ENCODE data around the gene AHCYL2.

AHCYL2 gene

DNA sequence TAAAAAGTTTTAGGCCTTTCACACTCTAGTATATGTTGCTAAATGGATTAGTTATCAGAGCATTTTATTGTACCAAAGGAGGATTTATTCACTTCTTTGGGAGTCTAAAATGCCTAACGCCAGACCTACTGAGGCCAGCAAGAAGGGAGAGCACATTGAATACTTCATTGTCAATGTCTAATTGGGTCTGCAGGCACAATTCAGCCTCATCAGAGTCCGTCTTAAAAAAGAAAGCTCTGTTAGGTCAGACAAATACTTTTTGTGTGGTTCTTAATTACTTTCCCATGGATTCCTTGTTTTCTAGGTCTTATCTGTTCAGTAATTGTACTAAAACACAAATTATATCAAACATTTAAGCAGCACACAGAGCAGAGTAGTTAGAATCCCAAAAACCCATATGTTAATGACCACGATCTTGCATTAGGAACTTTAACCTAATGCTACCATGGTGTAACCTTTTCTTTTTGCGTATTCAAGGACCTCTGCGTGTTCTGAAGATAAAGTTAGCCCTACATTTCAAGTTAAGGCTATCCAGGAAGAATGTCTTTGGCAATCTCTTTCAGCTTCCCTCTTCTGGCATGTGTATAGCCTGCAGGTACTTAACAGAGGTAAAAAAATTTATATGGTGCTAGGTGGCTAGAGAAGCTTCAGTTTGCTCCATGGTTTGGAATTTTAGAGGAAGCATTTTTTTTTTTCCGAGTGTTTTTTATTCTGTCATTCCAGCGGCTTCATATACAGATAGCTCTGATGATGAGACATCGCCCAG lies 163.7 kb downstream of the AHCYL2 start:
- no peak overlapping the region for H3K9ac ChIP-seq (ENCODE audit: low read depth in 1 of 2, low read length in 2 of 2)
- H3K27ac ChIP-seq (ENCODE audit: low read depth, low read length) = no peak overlapping the region
- no peaks in the 10 kb centered on the region for H3K27me3 ChIP-seq (ENCODE audit: control insufficient read depth in 1 of 2, insufficient read depth in 2 of 2, low read length in 2 of 2)
- H3K4me1 ChIP-seq (ENCODE audit: control insufficient read depth in 1 of 2, insufficient read depth in 2 of 2, low read length in 2 of 2) = no peaks in the 10 kb centered on the region
- H3K4me3 ChIP-seq (ENCODE audit: low read depth in 1 of 2, low read length in 2 of 2) = no peak overlapping the region
- H3K9me3 ChIP-seq (ENCODE audit: control insufficient read depth in 1 of 2, low read length in 2 of 2) = no peaks in the 10 kb centered on the region
- peaks cover 3 to 46% of the 10 kb centered on the region in 2 donors for H3K36me3 ChIP-seq (ENCODE audit: control insufficient read depth in 1 of 2, insufficient read depth in 2 of 2, low read length in 2 of 2)

DNA sequence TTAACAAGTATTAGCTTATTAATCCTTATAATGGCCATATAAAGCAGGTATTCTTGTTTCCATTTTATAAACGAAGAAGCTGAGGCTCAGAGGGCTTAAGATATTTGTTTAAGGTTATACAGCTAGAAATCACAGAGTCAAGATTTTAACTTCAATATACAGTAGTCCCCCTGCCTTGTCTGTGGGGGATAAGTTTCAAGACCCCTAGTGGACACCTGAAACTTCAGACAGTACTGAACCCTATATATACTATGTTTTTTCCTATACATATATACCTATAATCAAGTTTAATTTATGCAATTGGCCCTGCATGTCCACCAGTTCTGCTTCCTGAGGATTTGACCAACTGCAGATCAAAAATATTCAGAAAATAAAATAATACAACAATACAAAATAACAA lies 165.0 kb downstream of the AHCYL2 start:
- no peaks in the 10 kb centered on the region for H3K9me3 ChIP-seq (ENCODE audit: control insufficient read depth in 1 of 2, low read length in 2 of 2)
- no peak overlapping the region for H3K9ac ChIP-seq (ENCODE audit: low read depth in 1 of 2, low read length in 2 of 2)
- no peak overlapping the region for H3K27ac ChIP-seq (ENCODE audit: low read depth, low read length)

DNA sequence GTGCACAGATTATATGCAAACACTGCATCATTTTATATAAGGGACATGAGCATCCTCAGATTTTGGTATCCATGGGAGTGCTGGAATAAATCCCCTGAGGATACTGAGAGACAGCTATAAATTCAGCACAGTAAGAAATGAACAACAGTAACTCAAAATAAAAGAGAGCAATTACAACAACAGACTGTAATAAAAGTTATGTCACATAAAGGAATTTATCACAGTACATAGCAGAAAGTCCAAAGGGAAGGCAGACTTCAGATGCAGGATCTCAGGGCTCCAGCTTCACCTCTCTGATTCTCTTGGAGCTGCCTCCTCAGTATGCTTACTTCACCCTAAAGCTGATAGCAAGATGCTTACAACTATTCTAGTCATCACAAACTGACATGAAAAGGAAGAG lies 165.5 kb downstream of the AHCYL2 start:
- no peak overlapping the region for H3K27ac ChIP-seq (ENCODE audit: low read depth, low read length)

More for the DNA sequence above, 165.0 kb downstream of the AHCYL2 start:
- no peaks in the 10 kb centered on the region for H3K4me1 ChIP-seq (ENCODE audit: control insufficient read depth in 1 of 2, insufficient read depth in 2 of 2, low read length in 2 of 2)
- no peaks in the 10 kb centered on the region for H3K27me3 ChIP-seq (ENCODE audit: control insufficient read depth in 1 of 2, insufficient read depth in 2 of 2, low read length in 2 of 2)
- H3K36me3 ChIP-seq (ENCODE audit: control insufficient read depth in 1 of 2, insufficient read depth in 2 of 2, low read length in 2 of 2) = peaks cover 3 to 43% of the 10 kb centered on the region in 2 donors
- H3K4me3 ChIP-seq (ENCODE audit: low read depth in 1 of 2, low read length in 2 of 2) = no peak overlapping the region

DNA sequence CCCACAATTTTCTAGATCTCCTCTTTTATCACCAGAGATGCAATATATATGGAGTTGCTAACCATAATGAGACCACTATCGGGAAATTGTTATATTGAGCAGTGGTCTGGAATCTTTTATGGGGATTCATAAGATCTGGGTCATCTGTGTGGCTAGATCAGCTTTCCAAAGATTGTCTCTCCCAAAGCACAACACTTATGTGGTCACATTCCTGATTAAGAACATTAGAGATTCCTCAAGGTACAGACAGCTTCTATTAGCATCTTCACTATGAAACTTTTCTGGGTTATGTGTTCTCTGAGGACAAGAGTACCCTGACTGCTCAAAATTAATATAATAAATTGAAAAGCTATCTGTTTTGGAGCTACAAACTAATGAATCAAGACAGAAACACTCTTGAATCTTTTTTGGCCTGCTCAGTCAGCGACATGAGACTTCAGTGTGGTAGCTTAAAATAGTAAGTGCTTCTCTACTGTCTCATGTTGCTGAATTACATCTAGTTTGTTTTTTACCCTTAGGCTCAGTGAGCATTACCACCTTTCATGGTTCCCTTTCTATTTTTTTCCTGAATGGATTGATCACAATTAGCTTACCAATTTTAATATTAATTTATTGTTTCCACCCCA lies 166.8 kb downstream of the AHCYL2 start:
- H3K9ac ChIP-seq (ENCODE audit: low read depth in 1 of 2, low read length in 2 of 2) = no peak overlapping the region
- H3K27ac ChIP-seq (ENCODE audit: low read depth, low read length) = no peak overlapping the region
- H3K27me3 ChIP-seq (ENCODE audit: control insufficient read depth in 1 of 2, insufficient read depth in 2 of 2, low read length in 2 of 2) = no peaks in the 10 kb centered on the region
- H3K36me3 ChIP-seq (ENCODE audit: control insufficient read depth in 1 of 2, insufficient read depth in 2 of 2, low read length in 2 of 2) = peaks cover 3 to 51% of the 10 kb centered on the region in 2 donors
- no peaks in the 10 kb centered on the region for H3K9me3 ChIP-seq (ENCODE audit: control insufficient read depth in 1 of 2, low read length in 2 of 2)
- no peak overlapping the region for H3K4me3 ChIP-seq (ENCODE audit: low read depth in 1 of 2, low read length in 2 of 2)
- no peaks in the 10 kb centered on the region for H3K4me1 ChIP-seq (ENCODE audit: control insufficient read depth in 1 of 2, insufficient read depth in 2 of 2, low read length in 2 of 2)

More for the DNA sequence above, 165.5 kb downstream of the AHCYL2 start:
- Histone ChIP-seq H3K27me3 (ENCODE audit: control insufficient read depth in 1 of 2, insufficient read depth in 2 of 2, low read length in 2 of 2) (no peaks in the 10 kb centered on the region), H3K9ac (ENCODE audit: low read depth in 1 of 2, low read length in 2 of 2) (no peak overlapping the region), H3K9me3 (ENCODE audit: control insufficient read depth in 1 of 2, low read length in 2 of 2) (no peaks in the 10 kb centered on the region), H3K36me3 (ENCODE audit: control insufficient read depth in 1 of 2, insufficient read depth in 2 of 2, low read length in 2 of 2) (peaks cover 3 to 45% of the 10 kb centered on the region in 2 donors), H3K4me3 (ENCODE audit: low read depth in 1 of 2, low read length in 2 of 2) (no peak overlapping the region), H3K4me1 (ENCODE audit: control insufficient read depth in 1 of 2, insufficient read depth in 2 of 2, low read length in 2 of 2) (no peaks in the 10 kb centered on the region)

DNA sequence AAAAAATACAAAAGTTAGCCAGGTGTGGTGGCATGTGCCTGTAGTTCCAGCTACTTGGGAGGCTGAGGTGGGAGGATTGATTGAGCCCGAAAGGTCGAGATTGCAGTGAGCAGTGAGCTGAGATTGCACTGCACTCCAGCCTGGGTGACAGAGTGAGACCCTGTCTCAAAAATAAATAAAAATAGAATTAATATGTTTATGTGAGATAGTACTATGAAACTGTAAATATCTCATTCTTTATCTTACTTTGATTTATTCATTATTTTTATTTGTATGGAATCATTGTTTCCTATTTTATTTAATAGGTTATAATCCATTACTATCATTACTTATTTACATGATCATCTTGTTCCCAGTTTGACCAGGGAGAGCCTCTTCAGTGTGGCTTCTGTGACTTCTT lies 168.4 kb downstream of the AHCYL2 start:
- Histone ChIP-seq H3K27me3 (ENCODE audit: control insufficient read depth in 1 of 2, insufficient read depth in 2 of 2, low read length in 2 of 2) (no peaks in the 10 kb centered on the region), H3K27ac (ENCODE audit: low read depth, low read length) (no peak overlapping the region), H3K36me3 (ENCODE audit: control insufficient read depth in 1 of 2, insufficient read depth in 2 of 2, low read length in 2 of 2) (peaks cover 8 to 56% of the 10 kb centered on the region in 2 donors), H3K9ac (ENCODE audit: low read depth in 1 of 2, low read length in 2 of 2) (no peak overlapping the region), H3K9me3 (ENCODE audit: control insufficient read depth in 1 of 2, low read length in 2 of 2) (no peaks in the 10 kb centered on the region), H3K4me1 (ENCODE audit: control insufficient read depth in 1 of 2, insufficient read depth in 2 of 2, low read length in 2 of 2) (no peaks in the 10 kb centered on the region), H3K4me3 (ENCODE audit: low read depth in 1 of 2, low read length in 2 of 2) (no peak overlapping the region)

DNA sequence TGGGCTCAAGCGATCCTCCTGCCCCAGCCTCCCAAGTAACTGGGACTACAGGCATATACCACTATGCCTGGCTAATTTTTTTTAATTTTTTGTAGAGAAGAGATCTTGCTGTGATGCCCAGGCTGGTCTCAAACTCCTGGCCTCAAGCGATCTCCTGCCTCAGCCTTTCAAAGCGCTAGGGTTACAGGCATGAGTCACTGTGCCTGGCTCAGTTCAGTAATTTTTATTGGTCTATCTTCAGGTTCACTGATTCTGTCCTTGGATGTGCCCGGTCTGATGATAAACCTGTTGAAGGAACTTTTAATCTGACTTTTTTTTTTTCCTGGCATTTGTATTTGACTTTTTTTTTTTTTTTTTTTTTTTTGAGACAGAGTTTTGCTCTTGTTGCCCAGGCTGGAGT lies 169.3 kb downstream of the AHCYL2 start:
- no peak overlapping the region for H3K4me3 ChIP-seq (ENCODE audit: low read depth in 1 of 2, low read length in 2 of 2)
- no peak overlapping the region for H3K27ac ChIP-seq (ENCODE audit: low read depth, low read length)
- peaks cover 8 to 52% of the 10 kb centered on the region in 2 donors for H3K36me3 ChIP-seq (ENCODE audit: control insufficient read depth in 1 of 2, insufficient read depth in 2 of 2, low read length in 2 of 2)
- no peak overlapping the region for H3K9ac ChIP-seq (ENCODE audit: low read depth in 1 of 2, low read length in 2 of 2)
- H3K27me3 ChIP-seq (ENCODE audit: control insufficient read depth in 1 of 2, insufficient read depth in 2 of 2, low read length in 2 of 2) = no peaks in the 10 kb centered on the region
- H3K4me1 ChIP-seq (ENCODE audit: control insufficient read depth in 1 of 2, insufficient read depth in 2 of 2, low read length in 2 of 2) = no peaks in the 10 kb centered on the region
- H3K9me3 ChIP-seq (ENCODE audit: control insufficient read depth in 1 of 2, low read length in 2 of 2) = no peaks in the 10 kb centered on the region

DNA sequence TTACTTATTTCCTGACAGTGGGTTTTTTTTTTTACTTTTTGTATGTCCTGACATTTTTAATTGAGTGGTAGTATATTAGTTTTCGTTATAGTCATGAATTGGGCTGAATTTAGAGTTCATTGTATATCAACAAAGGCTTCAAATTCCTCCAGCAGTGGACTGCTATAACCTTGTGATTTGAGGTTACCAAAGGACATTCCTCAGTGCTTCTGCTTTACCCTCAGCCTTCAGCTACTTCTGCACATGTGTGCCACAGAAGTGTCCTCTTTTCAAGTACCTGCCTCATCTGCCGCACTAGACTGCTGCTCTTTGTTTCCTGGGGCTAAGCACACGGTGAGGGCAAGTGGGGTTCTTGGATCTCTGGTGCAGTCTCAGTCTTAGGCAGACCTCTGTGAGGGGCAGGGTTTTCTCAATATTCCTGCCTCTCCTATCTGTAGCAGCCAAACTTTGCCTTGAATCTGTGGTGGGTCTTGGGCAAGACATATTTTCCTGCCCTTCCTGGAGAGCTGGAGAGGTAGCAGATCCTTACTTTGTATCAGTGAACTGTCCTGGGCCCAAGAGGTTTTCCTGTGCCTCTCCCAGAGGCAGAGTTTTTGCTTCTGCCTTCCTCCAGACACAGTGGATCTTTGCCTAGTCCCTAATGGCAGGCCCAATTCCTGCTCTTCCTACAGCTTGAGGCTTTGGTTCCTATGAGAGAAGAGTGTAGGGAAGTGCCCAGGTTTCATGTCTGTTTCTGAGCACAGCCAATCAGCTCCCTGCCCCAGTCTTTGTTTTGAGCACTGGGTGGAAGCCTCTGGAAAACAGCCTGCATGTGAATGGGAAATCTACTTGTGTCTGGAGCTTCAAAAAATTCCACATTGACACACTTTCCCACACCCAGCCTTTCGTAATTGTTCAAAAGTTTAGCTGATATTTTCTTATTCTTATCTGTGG lies 170.4 kb downstream of the AHCYL2 start:
- no peaks in the 10 kb centered on the region for H3K4me1 ChIP-seq (ENCODE audit: control insufficient read depth in 1 of 2, insufficient read depth in 2 of 2, low read length in 2 of 2)
- H3K36me3 ChIP-seq (ENCODE audit: control insufficient read depth in 1 of 2, insufficient read depth in 2 of 2, low read length in 2 of 2) = peaks cover 12 to 44% of the 10 kb centered on the region in 2 donors
- no peak overlapping the region for H3K4me3 ChIP-seq (ENCODE audit: low read depth in 1 of 2, low read length in 2 of 2)
- no peaks in the 10 kb centered on the region for H3K9me3 ChIP-seq (ENCODE audit: control insufficient read depth in 1 of 2, low read length in 2 of 2)
- H3K9ac ChIP-seq (ENCODE audit: low read depth in 1 of 2, low read length in 2 of 2) = no peak overlapping the region
- H3K27me3 ChIP-seq (ENCODE audit: control insufficient read depth in 1 of 2, insufficient read depth in 2 of 2, low read length in 2 of 2) = no peaks in the 10 kb centered on the region
- no peak overlapping the region for H3K27ac ChIP-seq (ENCODE audit: low read depth, low read length)

DNA sequence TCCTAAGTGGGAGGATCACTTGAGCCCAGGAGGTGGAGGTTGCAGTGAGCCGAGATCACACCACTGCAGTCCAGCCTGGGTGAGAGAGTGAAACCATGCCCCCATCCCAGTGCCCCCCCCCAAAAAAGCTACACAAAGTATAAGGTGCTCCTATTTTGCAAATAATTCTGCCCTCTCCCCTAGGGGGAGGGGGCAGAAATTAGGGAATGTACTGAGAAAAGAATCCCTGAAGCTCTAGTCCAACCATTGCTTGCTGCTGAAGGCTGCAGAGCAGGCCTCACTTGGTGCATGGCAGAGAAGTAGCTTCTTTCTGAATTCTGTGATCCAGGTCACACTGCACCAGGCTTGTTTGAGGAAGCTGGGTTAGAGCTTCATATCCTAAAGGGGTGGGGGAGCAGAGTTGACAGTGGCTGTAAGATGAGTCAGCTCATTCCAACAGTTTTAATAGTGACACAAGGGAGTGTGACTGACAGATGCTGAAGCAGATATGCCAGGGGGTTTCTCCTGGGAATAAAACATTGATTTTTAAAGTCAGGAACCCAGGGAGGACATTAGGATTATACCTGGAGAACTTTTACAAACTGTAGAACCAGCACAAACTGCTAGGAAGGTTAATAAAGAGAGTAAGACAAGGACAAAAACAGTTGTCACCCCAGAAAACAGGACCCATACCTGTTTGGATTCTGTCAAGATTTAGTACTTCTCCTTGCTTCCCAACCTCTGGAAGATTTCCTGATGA lies 176.6 kb downstream of the AHCYL2 start:
- Histone ChIP-seq H3K27me3 (ENCODE audit: control insufficient read depth in 1 of 2, insufficient read depth in 2 of 2, low read length in 2 of 2) (no peaks in the 10 kb centered on the region), H3K4me3 (ENCODE audit: low read depth in 1 of 2, low read length in 2 of 2) (no peak overlapping the region), H3K4me1 (ENCODE audit: control insufficient read depth in 1 of 2, insufficient read depth in 2 of 2, low read length in 2 of 2) (no peaks in the 10 kb centered on the region), H3K9ac (ENCODE audit: low read depth in 1 of 2, low read length in 2 of 2) (no peak overlapping the region), H3K9me3 (ENCODE audit: control insufficient read depth in 1 of 2, low read length in 2 of 2) (no peaks in the 10 kb centered on the region), H3K27ac (ENCODE audit: low read depth, low read length) (no peak overlapping the region), H3K36me3 (ENCODE audit: control insufficient read depth in 1 of 2, insufficient read depth in 2 of 2, low read length in 2 of 2) (peaks cover 27 to 52% of the 10 kb centered on the region in 2 donors)

DNA sequence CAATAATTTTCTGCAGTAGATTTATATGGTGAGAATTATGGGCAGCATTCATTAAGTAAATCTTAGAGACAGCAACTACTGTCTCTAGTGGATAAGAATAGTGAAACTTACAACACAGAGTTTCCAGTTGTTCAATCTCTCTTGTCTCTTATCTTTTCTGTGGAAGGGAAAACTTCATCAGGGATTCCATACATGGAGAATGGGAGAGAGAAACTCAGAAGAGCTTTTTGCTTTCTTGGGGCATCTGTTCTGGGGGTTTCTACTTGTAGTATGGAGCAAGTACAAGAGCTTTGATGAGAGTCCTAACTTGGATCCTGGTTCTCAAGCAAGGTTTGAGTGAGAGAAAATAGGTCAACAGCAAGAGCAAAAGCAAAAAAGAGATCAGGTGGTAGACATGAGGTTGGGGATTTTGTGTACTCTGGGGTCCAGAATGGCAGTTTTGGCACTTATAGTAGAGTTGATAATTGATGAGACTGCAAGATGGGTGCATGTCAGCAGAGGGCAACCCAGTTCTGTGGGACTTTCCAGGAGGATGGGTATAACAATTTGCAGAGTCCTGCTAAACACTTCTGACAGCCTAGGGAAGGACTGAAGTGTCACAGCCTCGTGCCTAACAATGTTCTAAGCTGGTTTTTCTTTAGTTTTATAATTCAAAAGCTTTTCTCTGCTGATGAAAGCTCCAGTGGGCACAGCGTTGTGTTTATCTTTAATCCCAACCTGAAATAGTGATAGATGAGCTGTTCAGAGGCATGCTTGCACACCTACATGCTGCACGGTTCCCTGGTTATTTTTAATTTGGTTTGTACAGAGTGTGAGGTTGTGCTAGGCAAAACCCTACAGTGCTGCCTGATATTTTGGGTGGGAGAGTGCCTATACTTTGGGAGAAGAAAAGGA lies 177.4 kb downstream of the AHCYL2 start:
- Histone ChIP-seq H3K4me3 (ENCODE audit: low read depth in 1 of 2, low read length in 2 of 2) (no peak overlapping the region), H3K36me3 (ENCODE audit: control insufficient read depth in 1 of 2, insufficient read depth in 2 of 2, low read length in 2 of 2) (peaks cover 29 to 51% of the 10 kb centered on the region in 2 donors), H3K27ac (ENCODE audit: low read depth, low read length) (no peak overlapping the region), H3K9me3 (ENCODE audit: control insufficient read depth in 1 of 2, low read length in 2 of 2) (no peaks in the 10 kb centered on the region), H3K27me3 (ENCODE audit: control insufficient read depth in 1 of 2, insufficient read depth in 2 of 2, low read length in 2 of 2) (no peaks in the 10 kb centered on the region), H3K4me1 (ENCODE audit: control insufficient read depth in 1 of 2, insufficient read depth in 2 of 2, low read length in 2 of 2) (no peaks in the 10 kb centered on the region), H3K9ac (ENCODE audit: low read depth in 1 of 2, low read length in 2 of 2) (no peak overlapping the region)

Measured in duodenal mucosa (tissue), 2 donors.